HG02840 (cell line): ENCODE data around the gene GNAQ.

Source experiments
- ATAC-seq: cut with Tn5 transposase; IDR thresholded peaks from one replicate; pipeline ENCODE4 v1.9.1; 2021; ENCODE audit warnings: mild to moderate bottlenecking, moderate library complexity, moderate number of reproducible peaks; ENCODE audit not compliant: unreplicated experiment, low FRiP score

The GNAQ gene

GRCh38 chr9:77830618-77831285, 200.9 kb downstream of the GNAQ start:
- no peak for ATAC-seq

GRCh38 chr9:77829420-77829819, 202.2 kb downstream of the GNAQ start:
- no peak for ATAC-seq

GRCh38 chr9:77827104-77827784, 204.4 kb downstream of the GNAQ start:
- ATAC-seq: no peak

GRCh38 chr9:77826621-77827020, 205.0 kb downstream of the GNAQ start:
- no peak for ATAC-seq

- no peak for ATAC-seq
Measured at GRCh38 chr9:77826116-77826515, 205.5 kb downstream of the GNAQ start.

GRCh38 chr9:77825361-77825760, 206.2 kb downstream of the GNAQ start:
- no peak for ATAC-seq

- no peak for ATAC-seq
Measured at GRCh38 chr9:77820293-77820954, 211.2 kb downstream of the GNAQ start.

- ATAC-seq: no peak
Measured at GRCh38 chr9:77819657-77820056, 212.0 kb downstream of the GNAQ start.

GRCh38 chr9:77817590-77818311, 213.9 kb downstream of the GNAQ start:
- ATAC-seq: no peak

GRCh38 chr9:77816641-77817341, 214.8 kb downstream of the GNAQ start:
- no peak for ATAC-seq

- no peak for ATAC-seq
Measured at GRCh38 chr9:77815260-77815659, 216.4 kb downstream of the GNAQ start.

GRCh38 chr9:77811832-77812231, 219.8 kb downstream of the GNAQ start:
- ATAC-seq: no peak

- ATAC-seq: no peak
Measured at GRCh38 chr9:77810637-77811119, 220.9 kb downstream of the GNAQ start.

- ATAC-seq: no peak
Measured at GRCh38 chr9:77810047-77810446, 221.6 kb downstream of the GNAQ start.

GRCh38 chr9:77809552-77809951, 222.1 kb downstream of the GNAQ start:
- no peak for ATAC-seq

GRCh38 chr9:77808751-77809081, 222.9 kb downstream of the GNAQ start:
- ATAC-seq: no peak

GRCh38 chr9:77807846-77808750, 223.5 kb downstream of the GNAQ start:
- ATAC-seq: no peak

GRCh38 chr9:77807281-77807683, 224.3 kb downstream of the GNAQ start:
- no peak for ATAC-seq

GRCh38 chr9:77806741-77807140, 224.9 kb downstream of the GNAQ start:
- ATAC-seq: no peak
